SU-DHL-6 (cell line): ENCODE measurements around the gene CLIP2.
"Not testable (repeated sequence)": the region's sequence is repeated elsewhere in the genome, so short reads cannot be mapped to it uniquely, and the experiment has no call there.

ENCODE experiments used
- H2AFZ ChIP-seq: fragments of 200-600 bp; sonication (generic); 2 replicates; pipeline ENCODE4 v1.6.1; 2014; ENCODE audit warnings: low read depth, mild to moderate bottlenecking, moderate library complexity, mixed read lengths, antibody characterized with exemption, low read length; ENCODE audit not compliant: severe bottlenecking
- H3F3A ChIP-seq: fragments of 200-600 bp; shearing (Covaris generic); 2 replicates; pipeline ENCODE4 v1.6.0; 2016; ENCODE audit warnings: antibody characterized with exemption, mild to moderate bottlenecking; ENCODE audit not compliant: insufficient read depth
- H3K27ac ChIP-seq: fragments of 200-600 bp; sonication (generic); 2 replicates; pipeline ENCODE4 v1.5.1; 2016; ENCODE audit warnings: low read depth, mild to moderate bottlenecking, low read length, moderate library complexity, mixed read lengths
- H3K27me3 ChIP-seq: fragments of 200-600 bp; sonication (generic), shearing (Covaris generic); 2 replicates; pipeline ENCODE4 v1.6.0; 2014; ENCODE audit warnings: mild to moderate bottlenecking, low read length
- H3K36me3 ChIP-seq: fragments of 200-600 bp; sonication (generic); 2 replicates; pipeline ENCODE4 v1.6.1; 2014; ENCODE audit warnings: mild to moderate bottlenecking, low read length, mixed read lengths
- H3K4me2 ChIP-seq: fragments of 300-600, 200-600 bp; shearing (Covaris generic), sonication (generic); 2 replicates; pipeline ENCODE4 v1.6.0; 2014; ENCODE audit warnings: low read length, low read depth, mild to moderate bottlenecking; ENCODE audit not compliant: poor library complexity, severe bottlenecking
- H3K4me3 ChIP-seq: fragments of 200-600 bp; sonication (generic); 2 replicates; pipeline ENCODE4 v1.5.1; 2014; ENCODE audit warnings: antibody characterized with exemption, low read length, mild to moderate bottlenecking, mixed read lengths; ENCODE audit not compliant: insufficient read depth, poor library complexity, severe bottlenecking
- H3K79me2 ChIP-seq: fragments of 200-600 bp; sonication (generic); 2 replicates; pipeline ENCODE4 v1.6.1; 2014; ENCODE audit warnings: mild to moderate bottlenecking, low read length, moderate library complexity; ENCODE audit not compliant: insufficient read depth
- H3K9ac ChIP-seq: fragments of 200-600 bp; sonication (generic); 2 replicates; pipeline ENCODE4 v1.7.0; 2014; ENCODE audit warnings: mild to moderate bottlenecking, low read length
- H3K9me2 ChIP-seq: fragments of 200-600 bp; sonication (generic); replicated peaks from 2 replicates; pipeline ENCODE4 v1.6.1; 2014; ENCODE audit warnings: low read length; ENCODE audit not compliant: insufficient read depth
- H3K9me3 ChIP-seq: fragments of 200-600 bp; sonication (generic); 2 replicates; pipeline ENCODE4 v1.6.1; 2014; ENCODE audit warnings: low read length, mixed read lengths; ENCODE audit not compliant: insufficient read depth
- H4K20me1 ChIP-seq: fragments of 200-600 bp; sonication (generic); 2 replicates; pipeline ENCODE4 v1.6.1; 2014; ENCODE audit warnings: low read depth, mild to moderate bottlenecking, antibody characterized with exemption, low read length, moderate library complexity, mixed read lengths
- EZH2phosphoT487 ChIP-seq: fragments of 200-600 bp; sonication (generic), shearing (Covaris generic); conservative IDR thresholded peaks from 2 replicates; pipeline ENCODE4 v1.6.1; 2018; ENCODE audit warnings: mild to moderate bottlenecking, antibody characterized with exemption, low read length, moderate library complexity, mixed read lengths
- TF ChIP-seq, protein P1 (sequence below): fragments of 200-600 bp; sonication (generic); IDR thresholded peaks from one replicate; pipeline ENCODE4 v1.5.1; 2017; ENCODE audit warnings: antibody characterized with exemption, mild to moderate bottlenecking, low read length, moderate library complexity; ENCODE audit not compliant: insufficient read depth, poor library complexity, severe bottlenecking

Gene CLIP2

DNA sequence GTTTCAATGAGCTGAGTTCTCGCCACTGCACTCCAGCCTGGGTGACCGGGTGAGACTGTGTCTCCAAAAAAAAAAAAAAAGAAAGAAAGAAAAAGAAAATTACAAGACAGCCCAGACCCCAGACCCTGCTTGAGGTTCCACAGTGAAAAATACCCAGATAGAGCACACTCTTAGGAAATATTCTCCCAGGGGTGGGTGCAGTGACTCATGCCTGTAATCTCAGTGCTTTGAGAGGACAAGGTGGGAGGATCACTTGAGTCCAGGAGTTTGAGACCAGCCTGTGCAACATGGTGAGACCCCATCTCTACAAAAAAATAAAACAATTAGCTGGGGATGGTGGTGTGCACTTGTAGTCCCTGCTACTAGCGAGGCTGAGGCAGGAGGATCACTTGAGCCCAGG, 123.4 kb downstream of the CLIP2 start:
- no peak overlapping the region for H3K27ac ChIP-seq
- no peak overlapping the region for H2AFZ ChIP-seq
- H3K9ac ChIP-seq, result no peak overlapping the region
- no peaks in the 10 kb centered on the region for H3F3A ChIP-seq
- H3K4me2 ChIP-seq, result no peak overlapping the region
- H3K4me3 ChIP-seq, result no peak overlapping the region
- no peaks in the 10 kb centered on the region for H3K27me3 ChIP-seq
- H3K9me2 ChIP-seq, result no peaks in the 10 kb centered on the region
- no peaks in the 10 kb centered on the region for H3K36me3 ChIP-seq
- no peaks in the 10 kb centered on the region for H4K20me1 ChIP-seq
- no peaks in the 10 kb centered on the region for H3K79me2 ChIP-seq
- H3K9me3 ChIP-seq, result no peaks in the 10 kb centered on the region
- TF ChIP-seq EZH2phosphoT487, result no peak
- TF ChIP-seq, protein P1, sequence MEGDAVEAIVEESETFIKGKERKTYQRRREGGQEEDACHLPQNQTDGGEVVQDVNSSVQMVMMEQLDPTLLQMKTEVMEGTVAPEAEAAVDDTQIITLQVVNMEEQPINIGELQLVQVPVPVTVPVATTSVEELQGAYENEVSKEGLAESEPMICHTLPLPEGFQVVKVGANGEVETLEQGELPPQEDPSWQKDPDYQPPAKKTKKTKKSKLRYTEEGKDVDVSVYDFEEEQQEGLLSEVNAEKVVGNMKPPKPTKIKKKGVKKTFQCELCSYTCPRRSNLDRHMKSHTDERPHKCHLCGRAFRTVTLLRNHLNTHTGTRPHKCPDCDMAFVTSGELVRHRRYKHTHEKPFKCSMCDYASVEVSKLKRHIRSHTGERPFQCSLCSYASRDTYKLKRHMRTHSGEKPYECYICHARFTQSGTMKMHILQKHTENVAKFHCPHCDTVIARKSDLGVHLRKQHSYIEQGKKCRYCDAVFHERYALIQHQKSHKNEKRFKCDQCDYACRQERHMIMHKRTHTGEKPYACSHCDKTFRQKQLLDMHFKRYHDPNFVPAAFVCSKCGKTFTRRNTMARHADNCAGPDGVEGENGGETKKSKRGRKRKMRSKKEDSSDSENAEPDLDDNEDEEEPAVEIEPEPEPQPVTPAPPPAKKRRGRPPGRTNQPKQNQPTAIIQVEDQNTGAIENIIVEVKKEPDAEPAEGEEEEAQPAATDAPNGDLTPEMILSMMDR, result no peak

GRCh38 chr7:74414595-74415333, 125.6 kb downstream of the CLIP2 start:
- not testable (repeated sequence) for H3K9me3 ChIP-seq, H4K20me1 ChIP-seq, H3K27me3 ChIP-seq, H3K4me2 ChIP-seq, H3K36me3 ChIP-seq, H3K9ac ChIP-seq, H3K27ac ChIP-seq, H3K4me3 ChIP-seq, H3K9me2 ChIP-seq, H2AFZ ChIP-seq, H3K79me2 ChIP-seq, H3F3A ChIP-seq

- TF ChIP-seq, protein P1, result peak; percentile 85
- no peak for TF ChIP-seq EZH2phosphoT487
- Histone ChIP-seq H3K79me2 (no peaks in the 10 kb centered on the region), H2AFZ (no peak overlapping the region), H3K4me2 (no peak overlapping the region), H3K27ac (no peak overlapping the region), H3K9me2 (no peaks in the 10 kb centered on the region), H3K4me3 (no peak overlapping the region), H3F3A (no peaks in the 10 kb centered on the region), H3K36me3 (no peaks in the 10 kb centered on the region), H3K27me3 (no peaks in the 10 kb centered on the region), H3K9ac (no peak overlapping the region), H4K20me1 (no peaks in the 10 kb centered on the region), H3K9me3 (no peaks in the 10 kb centered on the region)
These were observed 128.3 kb downstream of the CLIP2 start for GRCh38 chr7:74417419-74417971.

DNA sequence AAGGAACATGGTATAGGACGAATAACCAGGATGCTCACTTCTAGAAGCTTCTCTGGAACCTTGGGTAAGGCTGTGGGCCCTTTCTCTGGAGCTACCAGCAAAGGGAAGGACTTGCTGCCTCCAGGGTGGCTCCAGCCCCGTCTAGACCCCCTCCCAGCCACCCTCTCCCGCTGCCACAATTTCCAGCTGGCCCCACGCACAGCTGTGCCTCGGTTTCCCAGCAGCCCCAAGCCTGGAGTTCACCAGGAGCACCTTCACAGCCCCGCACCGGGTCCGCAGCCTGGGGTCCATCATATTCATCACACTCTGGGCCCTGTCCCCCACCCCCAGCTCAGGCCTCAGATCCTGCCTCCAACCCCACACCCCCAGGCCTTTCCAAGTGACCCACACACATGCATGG, 128.9 kb downstream of the CLIP2 start:
- H3K79me2 ChIP-seq, result no peaks in the 10 kb centered on the region
- no peaks in the 10 kb centered on the region for H3K9me2 ChIP-seq
- H2AFZ ChIP-seq, result no peak overlapping the region
- no peaks in the 10 kb centered on the region for H4K20me1 ChIP-seq
- H3K9me3 ChIP-seq, result no peaks in the 10 kb centered on the region
- no peaks in the 10 kb centered on the region for H3F3A ChIP-seq
- no peak overlapping the region for H3K9ac ChIP-seq
- TF ChIP-seq, protein P1, result no peak
- TF ChIP-seq EZH2phosphoT487, result no peak
- H3K4me3 ChIP-seq, result no peak overlapping the region
- H3K36me3 ChIP-seq, result no peaks in the 10 kb centered on the region
- H3K27ac ChIP-seq, result no peak overlapping the region
- no peak overlapping the region for H3K4me2 ChIP-seq
- no peaks in the 10 kb centered on the region for H3K27me3 ChIP-seq
